Stomach (tissue), 9 donors: ENCODE measurements around the gene LSMEM2. TPM values are rescaled to one million over a fixed set of nuclear protein-coding genes. Genes with fewer than 3 reads are reported as not detected.
A peak's percentile ranks its signal among the peaks of the same experiment; 100 is the strongest.

Experiments used
- DNase-seq, 2 donors: peaks; one replicate each; pipeline versions ENCODE4 v3.0.0 to v3.0.0-alpha.2; 2013 to 2019
- H3K27ac ChIP-seq, 5 donors: fragments of 200-600 bp in 4 of 5; sonication (generic) in 4 of 5; one replicate each; pipeline ENCODE4 v1.5.1; 2013 to 2019; ENCODE audit warnings: mild to moderate bottlenecking in 1 of 5, moderate library complexity in 1 of 5
- H3K27me3 ChIP-seq, 3 donors: fragments of 200-600 bp; sonication (generic); one replicate each; pipeline ENCODE4 v1.5.1; 2017 to 2019; ENCODE audit warnings: mixed run types in 1 of 3
- H3K36me3 ChIP-seq, 4 donors: fragments of 200-600 bp; sonication (generic); 1 replicate in 3 of 4; 2 replicates in 1 of 4; pipeline ENCODE4 v1.5.1; 2016 to 2019
- H3K4me1 ChIP-seq, 4 donors: fragments of 200-600 bp; sonication (generic); one replicate each; pipeline ENCODE4 v1.5.1; 2016 to 2019
- H3K4me3 ChIP-seq, 4 donors: fragments of 200-600 bp; sonication (generic) in 3 of 4; one replicate each; pipeline ENCODE4 v1.5.1; 2016 to 2019; ENCODE audit warnings: mild to moderate bottlenecking in 1 of 4
- H3K9me3 ChIP-seq, 4 donors: fragments of 200-600 bp; sonication (generic); one replicate each; pipeline ENCODE4 v1.5.1; 2016 to 2019
- EP300 ChIP-seq: sonication (generic); formaldehyde crosslinking; IDR thresholded peaks from one replicate; pipeline ENCODE4 v1.6.1; 2017; ENCODE audit warnings: antibody characterized with exemption
- POLR2A ChIP-seq, 4 donors: fragments of 450-650 bp; IDR thresholded peaks; one replicate each; pipeline ENCODE4 v1.6.1; 2016; ENCODE audit warnings: antibody characterized with exemption in 4 of 4, control low read depth in 2 of 4, mild to moderate bottlenecking in 1 of 4, moderate library complexity in 1 of 4
- POLR2AphosphoS5 ChIP-seq, 3 donors: sonication (generic); formaldehyde crosslinking; IDR thresholded peaks; one replicate each; pipeline ENCODE4 v1.6.1; 2016; ENCODE audit warnings: antibody characterized with exemption in 3 of 3
- WGBS, 5 donors: extraction: QIAGEN DNeasy Blood & Tissue Kit in 3 of 5; methylation state at CpG; one replicate each; pipeline versions ENCODE4 v1.1.5 to v1.1.7; 2013 to 2018; 5-methylcytosine and 5-hydroxymethylcytosine counted together
- intact Hi-C: fragments of 100-400 bp; cut with DNase I; formaldehyde crosslinking; loops from one replicate; pipeline ENCODE4 v1.15.1; 2023; ENCODE audit warnings: low total_unique reads
- polyA plus RNA-seq, 3 donors: library from polyadenylated mRNA; stranded (reverse); fragments of 200-250 nt; gene quantifications; one replicate each; pipeline ENCODE4 v1.2.3, GENCODE V29; 2013
- total RNA-seq, 5 donors: library from RNA; depleted of rRNA; stranded (reverse); fragments of >200 nt; gene quantifications; one replicate each; pipeline versions ENCODE4 v1.1.0 to v1.2.3, GENCODE V29; 2014 to 2016
- TF ChIP-seq, protein P1 (sequence below), 7 experiments: fragments of 450-650 bp in 4 of 7; fragments of 200-600 bp in 3 of 7; sonication (generic) in 3 of 7; IDR thresholded peaks; one replicate each; pipeline ENCODE4 v1.5.1; 2016 to 2019; ENCODE audit warnings: antibody characterized with exemption in 7 of 7, control low read depth in 2 of 7, mild to moderate bottlenecking in 1 of 7
- donor health status: healthy with polysubstance abuse.
- donor health status: Bipolar disorder and iron deficiency.
- donor health status: healthy.

LSMEM2 gene
- total and polyA plus RNA-seq, 8 donors: 0.31 to 0.58 TPM; not detected in 6

DNA sequence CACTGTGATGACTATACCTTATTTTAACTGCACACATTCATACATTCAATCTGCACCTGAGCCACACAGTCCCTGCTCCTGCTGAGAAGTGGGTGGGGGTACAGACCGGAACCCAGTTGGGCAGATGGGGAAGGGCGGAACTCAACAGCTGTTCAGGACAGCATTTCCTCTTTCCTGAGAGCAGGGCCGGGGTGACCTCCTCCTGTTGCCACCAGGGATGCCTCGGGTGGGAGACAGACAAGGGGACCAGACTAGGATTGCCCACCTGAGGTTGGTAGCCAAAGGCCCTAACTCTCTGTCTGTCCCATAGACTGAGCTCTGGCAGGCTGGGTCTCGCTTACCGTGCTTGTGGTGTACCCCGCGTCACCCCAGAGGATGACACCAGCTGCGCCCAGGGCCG is 39.7 kb downstream of the LSMEM2 start:
- Histone ChIP-seq H3K4me3 (peak overlapping the region in 3 of 4 donors; percentile 13 to 88 (median 82)), H3K36me3 (peaks cover 12 to 44% (median 40%) of the 10 kb centered on the region in 4 donors), H3K9me3 (no peaks in the 10 kb centered on the region), H3K27ac (peak overlapping the region; percentile 71 to 95 (median 82)), H3K4me1 (peaks cover 67 to 92% (median 85%) of the 10 kb centered on the region in 4 donors), H3K27me3 (no peaks in the 10 kb centered on the region)
- no peak for DNase-seq
- 72 to 85% (median 75%) methylated on average over 8 to 10 of the region's 10 CpGs for WGBS, 5 donors
- no peak for TF ChIP-seq POLR2A (IDR thresholded peaks at IDR 0.05)
- TF ChIP-seq EP300: no peak
- intact Hi-C loops: no loop called here

GRCh38 chr3:50319181-50319893 is 40.5 kb downstream of the LSMEM2 start:
- Histone ChIP-seq H3K4me3 (peak overlapping the region; percentile 13 to 88 (median 82)), H3K36me3 (peaks cover 12 to 44% (median 40%) of the 10 kb centered on the region in 4 donors), H3K9me3 (no peaks in the 10 kb centered on the region), H3K27me3 (no peaks in the 10 kb centered on the region), H3K27ac (peak overlapping the region; percentile 25 to 95 (median 82)), H3K4me1 (peaks cover 66 to 92% (median 86%) of the 10 kb centered on the region in 4 donors)
- TF ChIP-seq, protein P1, sequence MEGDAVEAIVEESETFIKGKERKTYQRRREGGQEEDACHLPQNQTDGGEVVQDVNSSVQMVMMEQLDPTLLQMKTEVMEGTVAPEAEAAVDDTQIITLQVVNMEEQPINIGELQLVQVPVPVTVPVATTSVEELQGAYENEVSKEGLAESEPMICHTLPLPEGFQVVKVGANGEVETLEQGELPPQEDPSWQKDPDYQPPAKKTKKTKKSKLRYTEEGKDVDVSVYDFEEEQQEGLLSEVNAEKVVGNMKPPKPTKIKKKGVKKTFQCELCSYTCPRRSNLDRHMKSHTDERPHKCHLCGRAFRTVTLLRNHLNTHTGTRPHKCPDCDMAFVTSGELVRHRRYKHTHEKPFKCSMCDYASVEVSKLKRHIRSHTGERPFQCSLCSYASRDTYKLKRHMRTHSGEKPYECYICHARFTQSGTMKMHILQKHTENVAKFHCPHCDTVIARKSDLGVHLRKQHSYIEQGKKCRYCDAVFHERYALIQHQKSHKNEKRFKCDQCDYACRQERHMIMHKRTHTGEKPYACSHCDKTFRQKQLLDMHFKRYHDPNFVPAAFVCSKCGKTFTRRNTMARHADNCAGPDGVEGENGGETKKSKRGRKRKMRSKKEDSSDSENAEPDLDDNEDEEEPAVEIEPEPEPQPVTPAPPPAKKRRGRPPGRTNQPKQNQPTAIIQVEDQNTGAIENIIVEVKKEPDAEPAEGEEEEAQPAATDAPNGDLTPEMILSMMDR (IDR thresholded peaks at IDR 0.05): no peak
- TF ChIP-seq EP300 (no peak), POLR2A (IDR thresholded peaks at IDR 0.05) (no peak), POLR2AphosphoS5 (IDR thresholded peaks at IDR 0.05) (no peak)
- 89 to 92% (median 90%) methylated on average over 15 to 16 of the region's 16 CpGs for WGBS, 5 donors
- intact Hi-C loops: no loop called here
- no peak for DNase-seq

- TF ChIP-seq, protein P1 (IDR thresholded peaks at IDR 0.05): no peak
- no peak for TF ChIP-seq POLR2A (IDR thresholded peaks at IDR 0.05)
- no peak for TF ChIP-seq POLR2AphosphoS5 (IDR thresholded peaks at IDR 0.05)
- TF ChIP-seq EP300: no peak
- intact Hi-C loops: no loop called here
- Histone ChIP-seq H3K4me1 (peaks cover 66 to 92% (median 86%) of the 10 kb centered on the region in 4 donors), H3K27me3 (no peaks in the 10 kb centered on the region), H3K9me3 (no peaks in the 10 kb centered on the region), H3K27ac (peak overlapping the region; percentile 91 to 96 (median 95)), H3K36me3 (peaks cover 12 to 44% (median 39%) of the 10 kb centered on the region in 4 donors), H3K4me3 (peak overlapping the region; percentile 82 to 92 (median 86))
- DNase-seq: no peak
- WGBS, 5 donors: 66 to 74% (median 71%) methylated on average over 18 to 29 of the region's 29 CpGs
Observed at GRCh38 chr3:50319894-50320625, 41.2 kb downstream of the LSMEM2 start.

DNA sequence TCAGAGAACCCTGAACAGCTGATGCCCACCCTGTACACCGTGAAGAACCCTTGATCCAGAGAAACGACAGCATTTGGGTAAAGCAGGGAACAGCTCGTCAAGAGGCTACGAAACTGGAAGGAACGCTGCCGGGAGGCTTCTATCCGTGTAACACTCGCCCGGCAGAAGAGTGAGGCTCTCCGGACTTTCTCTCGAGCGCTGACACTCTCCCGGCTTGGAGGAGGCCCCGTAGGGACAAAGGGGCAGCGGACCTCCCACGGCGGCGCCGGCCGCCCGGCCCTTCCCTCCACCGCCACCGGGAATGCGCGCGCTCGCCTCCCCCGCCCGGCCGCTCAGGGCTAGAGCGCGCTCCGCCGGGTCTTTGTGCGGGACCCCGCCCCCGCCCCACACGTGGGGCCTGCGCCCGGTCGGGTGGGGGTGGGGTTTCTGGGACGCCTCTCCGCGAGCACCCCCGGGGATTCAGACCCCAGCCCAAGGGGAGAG is 42.0 kb downstream of the LSMEM2 start:
- WGBS, 5 donors: 0 to 2% (median 1%) methylated on average over 23 to 45 of the region's 45 CpGs

More for the DNA sequence above, 42.0 kb downstream of the LSMEM2 start:
- Histone ChIP-seq H3K4me1 (peaks cover 66 to 92% (median 81%) of the 10 kb centered on the region in 4 donors), H3K9me3 (no peaks in the 10 kb centered on the region), H3K27me3 (no peaks in the 10 kb centered on the region), H3K27ac (peak overlapping the region; percentile 91 to 96 (median 95)), H3K36me3 (peaks cover 18 to 44% (median 41%) of the 10 kb centered on the region in 4 donors), H3K4me3 (peak overlapping the region; percentile 82 to 92 (median 86))
- TF ChIP-seq, protein P1 (IDR thresholded peaks at IDR 0.05): no peak
- TF ChIP-seq POLR2A (IDR thresholded peaks at IDR 0.05) (no peak), POLR2AphosphoS5 (IDR thresholded peaks at IDR 0.05) (peak in 1 of 3 donors; percentile 43), EP300 (no peak)
- peak; percentile 81 to 95 for DNase-seq
- intact Hi-C loops: no loop called here
